ENCODE results near the gene CYP2J2. TPM values are rescaled to one million over a fixed set of nuclear protein-coding genes. Genes with fewer than 3 reads are reported as not detected.

The CYP2J2 gene
- total RNA-seq, 1 donor from 2014 or later, result 0.32 TPM

GRCh38 chr1:59947047-59947938 is 20.7 kb upstream of the CYP2J2 start:
- H3K27me3 Mint-ChIP-seq (ENCODE audit: low read depth), result peaks cover 14% of the 10 kb centered on the region

GRCh38 chr1:59945790-59946189 is 19.2 kb upstream of the CYP2J2 start:
- H3K27me3 Mint-ChIP-seq (ENCODE audit: low read depth), result peaks cover 17% of the 10 kb centered on the region
- no peak overlapping the region for H3K27ac Mint-ChIP-seq (ENCODE audit: unreplicated experiment)
- DNase-seq (ENCODE audit: low spot score), result no peak
- H3K36me3 Mint-ChIP-seq (ENCODE audit: low read depth), result no peaks in the 10 kb centered on the region
- TF ChIP-seq CTCF (IDR thresholded peaks at IDR 0.05), result no peak
- H3K4me1 Mint-ChIP-seq (ENCODE audit: low read depth), result no peaks in the 10 kb centered on the region
- no peaks in the 10 kb centered on the region for H3K9me3 Mint-ChIP-seq (ENCODE audit: low read depth)
- H3K4me3 Mint-ChIP-seq (ENCODE audit: unreplicated experiment), result no peak overlapping the region

More at GRCh38 chr1:59947047-59947938, 20.7 kb upstream of the CYP2J2 start:
- TF ChIP-seq CTCF (IDR thresholded peaks at IDR 0.05), result peak; percentile 94
- Mint-ChIP-seq H3K9me3 (ENCODE audit: low read depth) (no peaks in the 10 kb centered on the region), H3K36me3 (ENCODE audit: low read depth) (no peaks in the 10 kb centered on the region), H3K4me3 (ENCODE audit: unreplicated experiment) (no peak overlapping the region), H3K4me1 (ENCODE audit: low read depth) (no peaks in the 10 kb centered on the region), H3K27ac (ENCODE audit: unreplicated experiment) (no peak overlapping the region)
- DNase-seq (ENCODE audit: low spot score), result no peak

GRCh38 chr1:59939393-59939792 is 12.8 kb upstream of the CYP2J2 start:
- Mint-ChIP-seq H3K9me3 (ENCODE audit: low read depth) (peaks cover 13% of the 10 kb centered on the region), H3K27ac (ENCODE audit: unreplicated experiment) (no peak overlapping the region), H3K27me3 (ENCODE audit: low read depth) (peaks cover 16% of the 10 kb centered on the region), H3K36me3 (ENCODE audit: low read depth) (peaks cover 2% of the 10 kb centered on the region), H3K4me1 (ENCODE audit: low read depth) (no peaks in the 10 kb centered on the region), H3K4me3 (ENCODE audit: unreplicated experiment) (no peak overlapping the region)
- no peak for TF ChIP-seq CTCF (IDR thresholded peaks at IDR 0.05)
- no peak for DNase-seq (ENCODE audit: low spot score)

GRCh38 chr1:59937636-59938210 is 11.2 kb upstream of the CYP2J2 start:
- TF ChIP-seq CTCF (IDR thresholded peaks at IDR 0.05), result no peak
- H3K27me3 Mint-ChIP-seq (ENCODE audit: low read depth), result peaks cover 18% of the 10 kb centered on the region
- H3K4me3 Mint-ChIP-seq (ENCODE audit: unreplicated experiment), result no peak overlapping the region
- no peaks in the 10 kb centered on the region for H3K4me1 Mint-ChIP-seq (ENCODE audit: low read depth)
- H3K27ac Mint-ChIP-seq (ENCODE audit: unreplicated experiment), result no peak overlapping the region
- no peak for DNase-seq (ENCODE audit: low spot score)
- H3K36me3 Mint-ChIP-seq (ENCODE audit: low read depth), result peaks cover 4% of the 10 kb centered on the region
- H3K9me3 Mint-ChIP-seq (ENCODE audit: low read depth), result peaks cover 13% of the 10 kb centered on the region

GRCh38 chr1:59936358-59936821 is 9.8 kb upstream of the CYP2J2 start:
- Mint-ChIP-seq H3K4me1 (ENCODE audit: low read depth) (no peaks in the 10 kb centered on the region), H3K36me3 (ENCODE audit: low read depth) (peaks cover 4% of the 10 kb centered on the region), H3K27ac (ENCODE audit: unreplicated experiment) (no peak overlapping the region), H3K9me3 (ENCODE audit: low read depth) (peaks cover 13% of the 10 kb centered on the region), H3K4me3 (ENCODE audit: unreplicated experiment) (no peak overlapping the region), H3K27me3 (ENCODE audit: low read depth) (peaks cover 14% of the 10 kb centered on the region)
- TF ChIP-seq CTCF (IDR thresholded peaks at IDR 0.05), result no peak
- DNase-seq (ENCODE audit: low spot score), result no peak
